ENCODE data around the gene NUP85. TPM values are rescaled to one million over a fixed set of nuclear protein-coding genes. Genes with fewer than 3 reads are reported as not detected.

Gene NUP85
- polyA plus RNA-seq, 1 donor from 2014 or later, result 84.1 TPM

GRCh38 chr17:75191584-75191983, 13.9 kb upstream of the NUP85 start:
- Histone ChIP-seq H3K4me3 (ENCODE audit: low read length) (no peak overlapping the region), H3K79me2 (replicated peaks; ENCODE audit: insufficient read depth, low read length) (no peaks in the 10 kb centered on the region), H3F3A (ENCODE audit: insufficient read depth, low read length, poor library complexity, severe bottlenecking) (no peaks in the 10 kb centered on the region), H3K9me3 (ENCODE audit: low read length) (no peaks in the 10 kb centered on the region), H3K27me3 (ENCODE audit: insufficient read depth, low read depth, low read length) (no peaks in the 10 kb centered on the region), H3K27ac (ENCODE audit: low read length) (no peak overlapping the region), H3K36me3 (ENCODE audit: insufficient read depth, low read length) (no peaks in the 10 kb centered on the region), H2AFZ (ENCODE audit: low read depth, low read length) (no peak overlapping the region), H3K9me2 (ENCODE audit: insufficient read depth, low read length) (no peaks in the 10 kb centered on the region), H4K20me1 (ENCODE audit: insufficient read depth) (no peaks in the 10 kb centered on the region), H3K4me2 (ENCODE audit: low read length) (no peak overlapping the region), H3K9ac (ENCODE audit: low read length) (no peak overlapping the region)
- TF ChIP-seq EZH2 (IDR thresholded peaks at IDR 0.05; ENCODE audit: borderline replicate concordance, insufficient read depth, low read length, poor library complexity, severe bottlenecking), result no peak
- TF ChIP-seq TAF1 (IDR thresholded peaks at IDR 0.05; ENCODE audit: low read depth), result no peak
- TF ChIP-seq CTCF (IDR thresholded peaks at IDR 0.05; ENCODE audit: poor library complexity, severe bottlenecking), result no peak
- TF ChIP-seq EP300 (conservative IDR thresholded peaks at IDR 0.05; ENCODE audit: poor library complexity, severe bottlenecking), result no peak
- no peak for TF ChIP-seq REST (IDR thresholded peaks at IDR 0.05; ENCODE audit: borderline replicate concordance)
- no peak for TF ChIP-seq POLR2AphosphoS5 (IDR thresholded peaks at IDR 0.05)
- no peak for TF ChIP-seq MXI1 (conservative IDR thresholded peaks at IDR 0.05; ENCODE audit: poor library complexity, severe bottlenecking)
- TF ChIP-seq SMC3 (conservative IDR thresholded peaks at IDR 0.05; ENCODE audit: poor library complexity), result no peak
- no peak for TF ChIP-seq RAD21 (conservative IDR thresholded peaks at IDR 0.05)

GRCh38 chr17:75194879-75195278, 10.6 kb upstream of the NUP85 start:
- Histone ChIP-seq H3K27me3 (ENCODE audit: insufficient read depth, low read depth, low read length) (no peaks in the 10 kb centered on the region), H3K4me2 (ENCODE audit: low read length) (no peak overlapping the region), H3K9ac (ENCODE audit: low read length) (no peak overlapping the region), H3K27ac (ENCODE audit: low read length) (no peak overlapping the region), H3F3A (ENCODE audit: insufficient read depth, low read length, poor library complexity, severe bottlenecking) (no peaks in the 10 kb centered on the region), H4K20me1 (ENCODE audit: insufficient read depth) (no peaks in the 10 kb centered on the region), H3K36me3 (ENCODE audit: insufficient read depth, low read length) (no peaks in the 10 kb centered on the region), H3K4me3 (ENCODE audit: low read length) (no peak overlapping the region), H3K9me3 (ENCODE audit: low read length) (no peaks in the 10 kb centered on the region), H2AFZ (ENCODE audit: low read depth, low read length) (no peak overlapping the region), H3K9me2 (ENCODE audit: insufficient read depth, low read length) (no peaks in the 10 kb centered on the region), H3K79me2 (replicated peaks; ENCODE audit: insufficient read depth, low read length) (no peaks in the 10 kb centered on the region)
- TF ChIP-seq REST (IDR thresholded peaks at IDR 0.05; ENCODE audit: borderline replicate concordance) (no peak), SMC3 (conservative IDR thresholded peaks at IDR 0.05; ENCODE audit: poor library complexity) (no peak), POLR2AphosphoS5 (IDR thresholded peaks at IDR 0.05) (no peak), TAF1 (IDR thresholded peaks at IDR 0.05; ENCODE audit: low read depth) (no peak), EZH2 (IDR thresholded peaks at IDR 0.05; ENCODE audit: borderline replicate concordance, insufficient read depth, low read length, poor library complexity, severe bottlenecking) (no peak), RAD21 (conservative IDR thresholded peaks at IDR 0.05) (no peak), MXI1 (conservative IDR thresholded peaks at IDR 0.05; ENCODE audit: poor library complexity, severe bottlenecking) (no peak), EP300 (conservative IDR thresholded peaks at IDR 0.05; ENCODE audit: poor library complexity, severe bottlenecking) (no peak), CTCF (IDR thresholded peaks at IDR 0.05; ENCODE audit: poor library complexity, severe bottlenecking) (no peak)
